ENCODE data around the gene PPP2R5D.
A peak's percentile ranks its signal among the peaks of the same experiment; 100 is the strongest.

DNA sequence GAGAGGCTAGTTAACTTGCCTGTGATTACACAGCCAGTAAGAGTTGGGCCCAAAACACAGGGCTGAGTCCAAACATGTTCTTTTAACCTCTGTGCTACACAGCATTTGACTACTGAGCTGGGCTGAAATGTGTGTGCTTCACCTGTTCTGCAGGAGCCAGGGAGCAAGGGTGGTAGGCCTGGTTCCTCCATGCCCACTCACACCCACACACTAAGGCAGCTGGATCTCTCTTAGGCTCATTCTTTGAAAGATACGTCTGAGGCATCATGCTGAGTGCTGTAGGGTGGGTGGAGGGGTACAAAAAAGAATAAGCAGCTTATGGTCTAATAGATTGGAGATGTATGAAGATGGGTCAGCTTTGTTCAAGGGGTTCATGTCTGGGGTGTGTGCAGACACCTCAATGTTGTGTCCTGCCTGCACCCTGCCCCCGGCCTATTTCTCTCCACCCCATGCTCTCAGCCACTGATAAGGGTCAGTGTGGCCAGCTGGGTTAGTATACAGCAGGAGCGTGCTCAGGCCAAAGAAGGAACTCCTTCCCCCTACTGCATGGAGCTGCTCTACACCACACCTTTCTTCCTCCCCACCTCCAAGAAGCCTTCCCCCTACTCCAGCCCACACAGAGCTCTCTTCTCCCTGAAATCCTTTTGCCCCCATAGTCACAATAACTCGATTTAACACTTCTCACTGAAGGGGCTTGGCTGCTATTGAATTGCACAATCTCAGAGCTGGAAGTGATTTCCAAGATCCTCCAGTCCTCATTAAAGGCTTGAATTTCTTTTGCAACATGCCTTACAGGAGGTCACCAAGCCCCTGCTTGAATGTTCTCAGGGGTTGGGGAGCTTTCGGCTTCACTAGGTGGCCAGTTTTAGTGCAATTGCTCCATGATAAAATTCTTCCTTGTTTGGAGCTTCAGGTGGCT lies 3.4 kb downstream of the PPP2R5D start:
- TF ChIP-seq, protein P1, sequence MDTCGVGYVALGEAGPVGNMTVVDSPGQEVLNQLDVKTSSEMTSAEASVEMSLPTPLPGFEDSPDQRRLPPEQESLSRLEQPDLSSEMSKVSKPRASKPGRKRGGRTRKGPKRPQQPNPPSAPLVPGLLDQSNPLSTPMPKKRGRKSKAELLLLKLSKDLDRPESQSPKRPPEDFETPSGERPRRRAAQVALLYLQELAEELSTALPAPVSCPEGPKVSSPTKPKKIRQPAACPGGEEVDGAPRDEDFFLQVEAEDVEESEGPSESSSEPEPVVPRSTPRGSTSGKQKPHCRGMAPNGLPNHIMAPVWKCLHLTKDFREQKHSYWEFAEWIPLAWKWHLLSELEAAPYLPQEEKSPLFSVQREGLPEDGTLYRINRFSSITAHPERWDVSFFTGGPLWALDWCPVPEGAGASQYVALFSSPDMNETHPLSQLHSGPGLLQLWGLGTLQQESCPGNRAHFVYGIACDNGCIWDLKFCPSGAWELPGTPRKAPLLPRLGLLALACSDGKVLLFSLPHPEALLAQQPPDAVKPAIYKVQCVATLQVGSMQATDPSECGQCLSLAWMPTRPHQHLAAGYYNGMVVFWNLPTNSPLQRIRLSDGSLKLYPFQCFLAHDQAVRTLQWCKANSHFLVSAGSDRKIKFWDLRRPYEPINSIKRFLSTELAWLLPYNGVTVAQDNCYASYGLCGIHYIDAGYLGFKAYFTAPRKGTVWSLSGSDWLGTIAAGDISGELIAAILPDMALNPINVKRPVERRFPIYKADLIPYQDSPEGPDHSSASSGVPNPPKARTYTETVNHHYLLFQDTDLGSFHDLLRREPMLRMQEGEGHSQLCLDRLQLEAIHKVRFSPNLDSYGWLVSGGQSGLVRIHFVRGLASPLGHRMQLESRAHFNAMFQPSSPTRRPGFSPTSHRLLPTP (IDR thresholded peaks at IDR 0.05; ENCODE audit: borderline replicate concordance, extremely low read depth, insufficient read length): no peak
- TF ChIP-seq, protein P2, sequence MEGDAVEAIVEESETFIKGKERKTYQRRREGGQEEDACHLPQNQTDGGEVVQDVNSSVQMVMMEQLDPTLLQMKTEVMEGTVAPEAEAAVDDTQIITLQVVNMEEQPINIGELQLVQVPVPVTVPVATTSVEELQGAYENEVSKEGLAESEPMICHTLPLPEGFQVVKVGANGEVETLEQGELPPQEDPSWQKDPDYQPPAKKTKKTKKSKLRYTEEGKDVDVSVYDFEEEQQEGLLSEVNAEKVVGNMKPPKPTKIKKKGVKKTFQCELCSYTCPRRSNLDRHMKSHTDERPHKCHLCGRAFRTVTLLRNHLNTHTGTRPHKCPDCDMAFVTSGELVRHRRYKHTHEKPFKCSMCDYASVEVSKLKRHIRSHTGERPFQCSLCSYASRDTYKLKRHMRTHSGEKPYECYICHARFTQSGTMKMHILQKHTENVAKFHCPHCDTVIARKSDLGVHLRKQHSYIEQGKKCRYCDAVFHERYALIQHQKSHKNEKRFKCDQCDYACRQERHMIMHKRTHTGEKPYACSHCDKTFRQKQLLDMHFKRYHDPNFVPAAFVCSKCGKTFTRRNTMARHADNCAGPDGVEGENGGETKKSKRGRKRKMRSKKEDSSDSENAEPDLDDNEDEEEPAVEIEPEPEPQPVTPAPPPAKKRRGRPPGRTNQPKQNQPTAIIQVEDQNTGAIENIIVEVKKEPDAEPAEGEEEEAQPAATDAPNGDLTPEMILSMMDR (IDR thresholded peaks at IDR 0.05 in 2 of 3, conservative IDR thresholded peaks at IDR 0.05 in 1 of 3; ENCODE audit: insufficient read depth in 2 of 3, low read depth in 1 of 3, low read length in 3 of 3): no peak
- TF ChIP-seq NFYB (IDR thresholded peaks at IDR 0.05; ENCODE audit: extremely low read depth, insufficient read length): no peak
- TF ChIP-seq, protein P3, sequence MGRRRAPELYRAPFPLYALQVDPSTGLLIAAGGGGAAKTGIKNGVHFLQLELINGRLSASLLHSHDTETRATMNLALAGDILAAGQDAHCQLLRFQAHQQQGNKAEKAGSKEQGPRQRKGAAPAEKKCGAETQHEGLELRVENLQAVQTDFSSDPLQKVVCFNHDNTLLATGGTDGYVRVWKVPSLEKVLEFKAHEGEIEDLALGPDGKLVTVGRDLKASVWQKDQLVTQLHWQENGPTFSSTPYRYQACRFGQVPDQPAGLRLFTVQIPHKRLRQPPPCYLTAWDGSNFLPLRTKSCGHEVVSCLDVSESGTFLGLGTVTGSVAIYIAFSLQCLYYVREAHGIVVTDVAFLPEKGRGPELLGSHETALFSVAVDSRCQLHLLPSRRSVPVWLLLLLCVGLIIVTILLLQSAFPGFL (CRISPR knock-in tag; IDR thresholded peaks at IDR 0.05): no peak
- no peak for TF ChIP-seq LCOR (CRISPR knock-in tag; IDR thresholded peaks at IDR 0.05)
- TF ChIP-seq EZH2 (IDR thresholded peaks at IDR 0.05; ENCODE audit: borderline replicate concordance, low read depth, low read length): no peak
- TF ChIP-seq JUN (IDR thresholded peaks at IDR 0.05; ENCODE audit: borderline replicate concordance, low read depth, low read length): no peak
- TF ChIP-seq JUN (CRISPR knock-in tag; IDR thresholded peaks at IDR 0.05; ENCODE audit: borderline replicate concordance): no peak
- TF ChIP-seq, protein P4, sequence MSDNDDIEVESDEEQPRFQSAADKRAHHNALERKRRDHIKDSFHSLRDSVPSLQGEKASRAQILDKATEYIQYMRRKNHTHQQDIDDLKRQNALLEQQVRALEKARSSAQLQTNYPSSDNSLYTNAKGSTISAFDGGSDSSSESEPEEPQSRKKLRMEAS (CRISPR knock-in tag; IDR thresholded peaks at IDR 0.05): peak; percentile 22; the same call in 1 of the 2 replicates
- no peak for TF ChIP-seq ZNF224 (CRISPR knock-in tag; IDR thresholded peaks at IDR 0.05)
- no peak for TF ChIP-seq TBP (optimal IDR thresholded peaks at IDR 0.05; ENCODE audit: low read depth, low read length)
- no peak for TF ChIP-seq FOSL1 (tag; conservative IDR thresholded peaks at IDR 0.05)
- peak in 1 of 3 experiments; percentile 29 for TF ChIP-seq YY1 (IDR thresholded peaks at IDR 0.05; ENCODE audit: borderline replicate concordance in 1 of 3, control insufficient read depth in 1 of 3, extremely low read depth in 1 of 3, insufficient read depth in 3 of 3, insufficient read length in 1 of 3, insufficient replicate concordance in 2 of 3, low read depth in 1 of 3, low read length in 2 of 3)

Data from K562 (cell line).